22Rv1 (cell line): ENCODE measurements around the gene IL17RB.

ENCODE experiments used
- CTCF ChIP-seq: fragments of 450-650 bp; IDR thresholded peaks from 2 replicates; pipeline ENCODE4 v1.5.1; 2017; ENCODE audit warnings: mild to moderate bottlenecking
- ZFX ChIP-seq: fragments of 450-650 bp; IDR thresholded peaks from 2 replicates; pipeline ENCODE4 v1.6.1; 2017; ENCODE audit warnings: antibody characterized with exemption, borderline replicate concordance

DNA sequence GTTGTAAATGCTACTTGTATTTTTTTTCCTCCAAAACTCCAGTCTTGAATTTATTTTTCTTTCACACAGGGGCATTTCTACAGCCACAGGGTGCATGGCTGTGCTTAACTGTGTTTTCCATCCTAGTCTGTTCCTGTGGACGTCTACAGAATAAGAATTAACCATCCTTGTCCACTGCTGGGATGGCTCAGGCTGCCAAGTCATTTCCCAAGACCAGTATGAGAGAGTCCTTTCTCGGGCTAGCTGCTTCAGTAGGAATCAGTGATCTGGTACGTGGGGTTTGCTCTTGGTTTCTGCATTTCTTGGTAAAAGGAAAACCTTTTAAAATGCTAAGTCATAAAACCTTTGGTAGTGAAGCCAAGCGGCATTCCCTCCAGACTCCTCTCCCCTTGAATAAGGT is 29.9 kb upstream of the IL17RB start:
- TF ChIP-seq ZFX (no peak), CTCF (no peak)
